ENCODE data around the gene VAPA. TPM values are rescaled to one million over a fixed set of nuclear protein-coding genes. Genes with fewer than 3 reads are reported as not detected.

The VAPA gene
- total RNA-seq, 1 donor from 2014 or later = 130 TPM

DNA sequence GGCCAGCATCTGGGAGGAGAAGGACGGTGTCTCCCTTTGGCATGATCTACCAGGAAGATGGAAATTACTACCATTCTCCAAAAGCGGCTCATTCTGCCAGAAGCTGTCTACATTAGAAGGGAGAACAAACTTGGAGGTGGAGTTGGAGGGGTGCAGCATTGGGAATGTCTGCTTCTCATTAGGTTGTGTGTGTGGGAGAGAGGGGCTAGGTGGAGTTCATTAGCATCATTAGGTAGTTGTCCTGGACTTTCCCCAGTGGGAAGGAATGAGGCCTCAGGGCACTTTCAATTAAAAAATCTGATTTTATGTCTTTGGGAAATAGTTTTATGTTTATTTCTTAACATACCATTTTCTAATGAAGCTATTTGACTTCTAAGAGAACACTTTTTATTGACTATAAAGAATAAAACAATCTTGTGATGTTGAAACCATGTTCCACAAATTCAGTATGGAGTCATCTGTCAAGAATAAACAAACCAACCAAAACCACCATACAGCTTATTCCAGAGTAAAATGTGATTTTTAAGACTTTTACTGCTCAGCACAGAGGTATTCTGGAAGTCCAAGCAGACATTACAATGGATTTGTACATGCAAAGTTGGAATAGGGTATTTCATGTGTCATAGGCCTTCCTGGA, 60.6 kb downstream of the VAPA start:
- no peak for DNase-seq (ENCODE audit: low spot score in 2 of 2, unreplicated experiment in 2 of 2)
- Mint-ChIP-seq H3K9me3 (peaks cover 38% of the 10 kb centered on the region), H3K27ac (no peak overlapping the region), H3K27me3 (ENCODE audit: low read depth) (peaks cover 1% of the 10 kb centered on the region), H3K4me3 (no peak overlapping the region), H3K4me1 (peaks cover 12% of the 10 kb centered on the region), H3K36me3 (peaks cover 12% of the 10 kb centered on the region)
- TF ChIP-seq, protein P1, sequence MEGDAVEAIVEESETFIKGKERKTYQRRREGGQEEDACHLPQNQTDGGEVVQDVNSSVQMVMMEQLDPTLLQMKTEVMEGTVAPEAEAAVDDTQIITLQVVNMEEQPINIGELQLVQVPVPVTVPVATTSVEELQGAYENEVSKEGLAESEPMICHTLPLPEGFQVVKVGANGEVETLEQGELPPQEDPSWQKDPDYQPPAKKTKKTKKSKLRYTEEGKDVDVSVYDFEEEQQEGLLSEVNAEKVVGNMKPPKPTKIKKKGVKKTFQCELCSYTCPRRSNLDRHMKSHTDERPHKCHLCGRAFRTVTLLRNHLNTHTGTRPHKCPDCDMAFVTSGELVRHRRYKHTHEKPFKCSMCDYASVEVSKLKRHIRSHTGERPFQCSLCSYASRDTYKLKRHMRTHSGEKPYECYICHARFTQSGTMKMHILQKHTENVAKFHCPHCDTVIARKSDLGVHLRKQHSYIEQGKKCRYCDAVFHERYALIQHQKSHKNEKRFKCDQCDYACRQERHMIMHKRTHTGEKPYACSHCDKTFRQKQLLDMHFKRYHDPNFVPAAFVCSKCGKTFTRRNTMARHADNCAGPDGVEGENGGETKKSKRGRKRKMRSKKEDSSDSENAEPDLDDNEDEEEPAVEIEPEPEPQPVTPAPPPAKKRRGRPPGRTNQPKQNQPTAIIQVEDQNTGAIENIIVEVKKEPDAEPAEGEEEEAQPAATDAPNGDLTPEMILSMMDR (IDR thresholded peaks at IDR 0.05; ENCODE audit: unreplicated experiment) = no peak

DNA sequence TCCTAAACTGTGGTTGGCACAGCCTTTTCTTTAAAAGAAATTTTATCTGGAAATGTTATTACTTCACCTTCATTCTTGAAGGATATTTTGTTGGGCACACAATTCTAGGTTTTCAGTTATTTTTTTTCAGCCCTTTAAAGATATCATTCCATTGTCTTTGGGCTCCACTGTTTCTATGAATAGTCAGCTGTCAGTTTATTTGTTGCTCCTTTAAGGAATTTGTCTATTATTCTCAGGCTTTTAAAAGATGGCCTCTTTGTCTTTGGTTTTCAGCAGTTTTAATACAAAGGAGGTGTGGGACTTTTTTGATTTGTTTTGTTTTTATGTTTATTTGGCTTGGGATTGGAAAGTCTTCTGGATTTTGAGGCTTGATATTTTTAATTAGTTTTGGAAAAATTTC, 61.8 kb downstream of the VAPA start:
- no peak overlapping the region for H3K27ac Mint-ChIP-seq
- H3K4me3 Mint-ChIP-seq = no peak overlapping the region
- TF ChIP-seq, protein P1 (IDR thresholded peaks at IDR 0.05; ENCODE audit: unreplicated experiment) = no peak
- peaks cover 47% of the 10 kb centered on the region for H3K9me3 Mint-ChIP-seq
- H3K4me1 Mint-ChIP-seq = peaks cover 10% of the 10 kb centered on the region
- DNase-seq (ENCODE audit: low spot score in 2 of 2, unreplicated experiment in 2 of 2) = no peak
- no peaks in the 10 kb centered on the region for H3K27me3 Mint-ChIP-seq (ENCODE audit: low read depth)
- H3K36me3 Mint-ChIP-seq = peaks cover 13% of the 10 kb centered on the region

DNA sequence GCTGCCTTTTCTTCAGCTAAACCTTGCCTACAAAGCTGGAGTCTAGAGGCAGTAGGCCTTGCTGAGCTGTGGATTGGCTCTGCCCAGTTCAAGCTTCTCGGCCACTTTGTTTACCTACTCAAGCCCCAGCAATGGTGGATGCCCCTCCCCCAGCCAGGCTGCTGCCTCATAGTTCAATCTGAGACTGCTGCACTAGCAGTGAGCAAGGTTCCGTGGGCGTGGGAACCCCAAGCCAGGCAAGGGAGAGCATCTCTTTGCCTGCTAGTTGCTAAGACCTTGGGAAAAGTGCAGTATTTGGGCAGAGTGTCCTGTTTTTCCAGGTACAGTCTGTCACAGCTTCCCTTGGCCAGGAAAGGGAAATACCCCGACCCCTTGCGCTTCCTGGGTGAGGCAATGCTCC, 68.9 kb downstream of the VAPA start:
- Mint-ChIP-seq H3K27ac (no peak overlapping the region), H3K4me1 (peaks cover 13% of the 10 kb centered on the region), H3K9me3 (peaks cover 27% of the 10 kb centered on the region), H3K4me3 (no peak overlapping the region), H3K36me3 (peaks cover 1% of the 10 kb centered on the region), H3K27me3 (ENCODE audit: low read depth) (no peaks in the 10 kb centered on the region)
- TF ChIP-seq, protein P1 (IDR thresholded peaks at IDR 0.05; ENCODE audit: unreplicated experiment) = no peak
- DNase-seq (ENCODE audit: low spot score in 2 of 2, unreplicated experiment in 2 of 2) = no peak

DNA sequence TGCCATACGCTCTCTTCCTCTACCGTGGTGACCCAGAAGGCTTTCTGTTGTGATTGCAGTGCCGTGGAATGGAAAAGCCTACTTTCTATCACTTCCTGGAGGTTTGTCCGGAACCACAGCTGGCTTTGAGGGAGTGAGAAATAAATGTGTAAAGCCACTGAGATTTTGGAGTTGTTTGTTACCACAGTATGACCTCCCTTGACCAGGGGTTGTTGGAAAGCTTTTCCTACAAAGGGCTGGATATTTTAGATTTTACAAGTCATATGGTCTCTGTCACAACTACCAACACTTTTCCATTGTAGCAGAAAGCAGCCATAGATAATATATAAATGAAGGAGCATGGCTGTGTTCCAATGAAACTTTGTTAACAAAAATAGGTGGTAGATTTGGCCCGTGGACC, 70.3 kb downstream of the VAPA start:
- H3K9me3 Mint-ChIP-seq = peaks cover 17% of the 10 kb centered on the region
- H3K27ac Mint-ChIP-seq = no peak overlapping the region
- no peak for DNase-seq (ENCODE audit: low spot score in 2 of 2, unreplicated experiment in 2 of 2)
- H3K36me3 Mint-ChIP-seq = peaks cover 1% of the 10 kb centered on the region
- TF ChIP-seq, protein P1 (IDR thresholded peaks at IDR 0.05; ENCODE audit: unreplicated experiment) = no peak
- H3K4me1 Mint-ChIP-seq = peaks cover 24% of the 10 kb centered on the region
- H3K4me3 Mint-ChIP-seq = no peak overlapping the region
- no peaks in the 10 kb centered on the region for H3K27me3 Mint-ChIP-seq (ENCODE audit: low read depth)

DNA sequence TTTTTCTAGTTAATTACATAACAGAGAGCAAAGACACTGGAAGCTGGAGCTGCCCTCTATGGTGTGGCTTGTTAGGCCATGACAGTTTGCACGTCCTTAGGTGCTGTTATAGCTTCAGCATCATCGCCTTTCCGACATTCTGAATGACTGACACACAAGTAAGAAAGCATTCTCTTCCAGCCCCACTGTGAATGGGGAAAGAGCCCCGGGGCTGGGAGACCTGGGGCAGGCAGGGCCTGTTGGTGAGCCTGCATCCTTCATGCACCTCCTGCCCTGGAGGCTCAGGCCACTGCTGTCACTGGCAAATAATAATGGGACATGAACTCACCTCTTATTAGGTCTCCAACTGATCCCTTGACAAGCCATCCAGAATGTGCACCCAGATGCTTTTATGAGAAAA, 71.8 kb downstream of the VAPA start:
- Mint-ChIP-seq H3K27me3 (ENCODE audit: low read depth) (no peaks in the 10 kb centered on the region), H3K4me1 (peaks cover 24% of the 10 kb centered on the region), H3K27ac (no peak overlapping the region), H3K4me3 (no peak overlapping the region), H3K9me3 (peaks cover 7% of the 10 kb centered on the region), H3K36me3 (no peaks in the 10 kb centered on the region)
- no peak for DNase-seq (ENCODE audit: low spot score in 2 of 2, unreplicated experiment in 2 of 2)
- TF ChIP-seq, protein P1 (IDR thresholded peaks at IDR 0.05; ENCODE audit: unreplicated experiment) = no peak

Measured in mesothelial cell of epicardium (in vitro differentiated cells).